T-helper 22 cell (primary cell): ENCODE measurements around the gene RCBTB2.

Experiments used
- DNase-seq: peaks from one replicate; pipeline ENCODE4 v3.0.0-alpha.2; 2020; ENCODE audit warnings: low read depth

RCBTB2 gene

GRCh38 chr13:48563626-48564025 lies 30.7 kb upstream of the RCBTB2 start:
- no peak for DNase-seq

- peak; percentile 69 for DNase-seq
These were observed 29.6 kb upstream of the RCBTB2 start for GRCh38 chr13:48562296-48563066.

GRCh38 chr13:48561466-48562235 lies 28.8 kb upstream of the RCBTB2 start:
- DNase-seq: no peak

GRCh38 chr13:48560657-48561337 lies 27.9 kb upstream of the RCBTB2 start:
- no peak for DNase-seq

- DNase-seq: no peak
These were observed 26.9 kb upstream of the RCBTB2 start for GRCh38 chr13:48559638-48560320.

- no peak for DNase-seq
These were observed 23.9 kb upstream of the RCBTB2 start for GRCh38 chr13:48556817-48557216.

- no peak for DNase-seq
These were observed 22.6 kb upstream of the RCBTB2 start for GRCh38 chr13:48555441-48555840.

- DNase-seq: no peak
These were observed 18.4 kb upstream of the RCBTB2 start for GRCh38 chr13:48551329-48551728.

- no peak for DNase-seq
These were observed 16.8 kb upstream of the RCBTB2 start for GRCh38 chr13:48549658-48550057.

- no peak for DNase-seq
These were observed 14.8 kb upstream of the RCBTB2 start for GRCh38 chr13:48547663-48548092.

- no peak for DNase-seq
These were observed 12.7 kb upstream of the RCBTB2 start for GRCh38 chr13:48545608-48546007.

GRCh38 chr13:48542581-48543341 lies 9.9 kb upstream of the RCBTB2 start:
- no peak for DNase-seq

GRCh38 chr13:48542138-48542537 lies 9.3 kb upstream of the RCBTB2 start:
- DNase-seq: no peak

- no peak for DNase-seq
These were observed 6.7 kb upstream of the RCBTB2 start for GRCh38 chr13:48539550-48539949.

- no peak for DNase-seq
These were observed 3.9 kb upstream of the RCBTB2 start for GRCh38 chr13:48536621-48537250.

GRCh38 chr13:48535766-48536165 lies 2.9 kb upstream of the RCBTB2 start:
- DNase-seq: no peak

GRCh38 chr13:48534911-48535501 lies 2.1 kb upstream of the RCBTB2 start:
- no peak for DNase-seq

- DNase-seq: no peak
These were observed 1.2 kb upstream of the RCBTB2 start for GRCh38 chr13:48533961-48534600.

GRCh38 chr13:48532256-48532505 lies 699 bp downstream of the RCBTB2 start:
- DNase-seq: no peak
